Measurements from ENCODE around the gene HNRNPA3. TPM values are rescaled to one million over a fixed set of nuclear protein-coding genes. Genes with fewer than 3 reads are reported as not detected.

HNRNPA3 gene
- total RNA-seq = 20.7 and 38.3 TPM in 2 replicates

DNA sequence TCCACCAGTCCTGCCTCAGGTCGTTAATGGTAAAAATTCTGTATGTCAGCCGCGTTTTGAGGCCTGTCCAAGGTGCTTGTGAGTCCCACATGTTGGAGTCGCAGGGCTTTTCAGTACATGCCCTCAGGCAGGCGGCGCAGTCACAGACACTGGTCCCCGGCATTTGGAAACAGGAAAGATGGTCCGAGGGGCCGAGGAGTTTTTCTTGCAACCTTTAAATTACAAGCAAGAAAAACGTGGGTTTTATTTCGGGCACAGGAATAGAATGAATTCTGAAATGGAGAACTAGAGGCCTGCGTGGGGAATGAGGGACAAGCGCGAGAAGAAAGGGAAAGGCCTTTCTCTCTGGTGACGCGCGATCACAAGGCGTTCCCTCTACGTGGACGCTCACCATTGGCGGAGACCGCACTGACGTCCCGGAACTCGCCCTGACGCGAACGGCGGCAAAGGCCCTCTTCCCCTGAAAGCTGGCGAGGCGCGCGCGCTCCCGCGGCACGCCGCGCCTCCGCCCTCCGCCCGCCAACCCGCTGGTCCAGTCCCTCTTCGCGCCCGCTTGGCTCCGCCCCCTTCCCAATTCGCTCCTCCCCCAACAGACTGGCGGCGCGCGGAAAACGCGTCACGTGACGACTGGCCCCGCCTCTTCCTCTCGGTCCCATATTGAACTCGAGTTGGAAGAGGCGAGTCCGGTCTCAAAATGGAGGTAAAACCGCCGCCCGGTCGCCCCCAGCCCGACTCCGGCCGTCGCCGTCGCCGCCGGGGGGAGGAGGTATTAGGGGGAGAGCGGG lies at the start of gene HNRNPA3:
HNRNPA3 (plus strand) TSS at position 689 of the 785 bp plus-strand sequence; CDS start at position 695, 6 bp downstream.

DNA sequence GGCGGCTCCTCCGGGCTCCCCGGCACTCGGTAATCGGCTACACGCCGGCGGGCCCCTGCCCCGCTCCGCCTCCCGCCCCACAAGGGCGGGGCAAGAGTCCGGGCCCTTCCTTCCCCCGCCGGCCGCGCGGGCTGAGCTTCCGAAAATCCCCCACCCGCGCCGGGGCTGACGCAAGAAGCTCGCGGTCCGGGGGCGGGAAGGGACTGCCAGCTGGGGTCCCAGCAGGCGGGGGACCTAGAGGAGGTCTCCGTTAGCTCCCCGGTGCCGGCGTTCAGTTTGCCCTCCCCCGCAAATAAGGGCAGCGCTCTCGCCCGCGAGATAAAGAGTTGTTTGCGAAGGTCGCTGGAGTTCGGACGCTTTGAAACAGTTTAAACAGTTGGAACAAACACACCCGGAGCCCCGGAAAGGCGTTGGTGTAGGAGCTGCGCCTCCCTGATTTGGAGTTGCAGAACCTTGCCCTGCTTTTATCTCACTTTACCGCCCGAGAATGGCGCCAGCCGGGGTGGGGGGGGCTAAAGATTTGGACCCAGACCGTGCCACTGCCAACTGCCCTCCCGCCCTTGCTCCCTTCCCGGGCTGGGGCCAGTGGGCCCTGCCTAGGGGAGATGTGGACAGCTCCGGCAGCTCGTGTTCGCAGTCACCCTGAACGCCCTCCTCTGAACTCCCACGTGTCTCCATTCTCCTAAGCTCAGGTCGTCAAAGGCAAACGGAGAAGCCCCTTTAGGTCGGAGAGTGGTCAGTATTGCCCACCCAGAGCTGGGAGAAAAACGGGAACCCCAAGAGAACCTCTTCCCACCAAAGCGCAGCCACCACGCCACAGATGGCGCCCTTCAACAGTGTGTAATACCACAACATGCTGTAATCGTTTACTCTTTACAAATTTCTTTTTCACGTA lies 52.3 kb downstream of the HNRNPA3 start, which contains the start of gene NFE2L2:
NFE2L2 (minus strand) TSS at position 35 of the 895 bp plus-strand sequence. CDS start 151 bp downstream, outside the sequence.

Other genes with a start within 250 kb of the HNRNPA3 start
- 25.7 and 30.2 TPM in 2 replicates for gene NFE2L2, start 51.9 kb downstream of the HNRNPA3 start, total RNA-seq
- 54.1 and 74.6 TPM in 2 replicates for gene AGPS, start 180.0 kb downstream of the HNRNPA3 start, total RNA-seq

Measured in mesangial cell (primary cell).